ENCODE data around the gene MTCL1.

Gene MTCL1

GRCh38 chr18:8688816-8689215 lies 16.5 kb upstream of the MTCL1 start:
- DNase-seq = no peak

- no peak for DNase-seq
Observed at GRCh38 chr18:8689517-8689916, 15.8 kb upstream of the MTCL1 start.

- DNase-seq = no peak
Observed at GRCh38 chr18:8694891-8695290, 10.5 kb upstream of the MTCL1 start.

GRCh38 chr18:8695932-8696517 lies 9.3 kb upstream of the MTCL1 start:
- DNase-seq = no peak

GRCh38 chr18:8696749-8697211 lies 8.6 kb upstream of the MTCL1 start:
- DNase-seq = peak; percentile 20

- DNase-seq = no peak
Observed at GRCh38 chr18:8699126-8699525, 6.2 kb upstream of the MTCL1 start.

- no peak for DNase-seq
Observed at GRCh38 chr18:8699948-8700347, 5.4 kb upstream of the MTCL1 start.

GRCh38 chr18:8701546-8702118 lies 3.7 kb upstream of the MTCL1 start:
- no peak for DNase-seq

GRCh38 chr18:8702668-8703067 lies 2.7 kb upstream of the MTCL1 start:
- no peak for DNase-seq

GRCh38 chr18:8703092-8703709 lies 2.2 kb upstream of the MTCL1 start:
- no peak for DNase-seq

- DNase-seq = no peak
Observed at GRCh38 chr18:8703781-8704301, 1.5 kb upstream of the MTCL1 start.

- no peak for DNase-seq
Observed at GRCh38 chr18:8704361-8705237, 757 bp upstream of the MTCL1 start.

- no peak for DNase-seq
Observed at GRCh38 chr18:8705961-8706790, 820 bp downstream of the MTCL1 start.

GRCh38 chr18:8706791-8707555 lies 1.6 kb downstream of the MTCL1 start:
- no peak for DNase-seq

- no peak for DNase-seq
Observed at GRCh38 chr18:8707556-8708300, 2.4 kb downstream of the MTCL1 start.

- no peak for DNase-seq
Observed at GRCh38 chr18:8708670-8709069, 3.3 kb downstream of the MTCL1 start.

- DNase-seq = no peak
Observed at GRCh38 chr18:8709248-8710059, 4.1 kb downstream of the MTCL1 start.

GRCh38 chr18:8711736-8712135 lies 6.4 kb downstream of the MTCL1 start:
- DNase-seq = no peak

GRCh38 chr18:8713691-8714090 lies 8.3 kb downstream of the MTCL1 start:
- no peak for DNase-seq

- no peak for DNase-seq
Observed at GRCh38 chr18:8715599-8715998, 10.2 kb downstream of the MTCL1 start.

Measured in NCI-H2081 treated with DMSO at 0.1 percent for 48 hours (cell line).